A673 (cell line): Measurements from ENCODE around the gene GAB2. TPM values are rescaled to one million over a fixed set of nuclear protein-coding genes. Genes with fewer than 3 reads are reported as not detected.

Source experiments
- BruUV-seq: library from RNA; stranded (reverse); fragments of 400-500 nt; replicated peaks from 2 replicates; lab custom pipeline; 2021; lab: Mats Ljungman, UMichigan
- CTCF ChIA-PET: fragments of 300-600 bp; sonication (Branson Sonifier 250); formaldehyde crosslinking; loops from one replicate; lab custom pipeline; 2022; ENCODE audit warnings: antibody characterized with exemption; lab: Charles Lee
- POLR2A ChIA-PET: fragments of 300-600 bp; sonication (Branson Sonifier 250); formaldehyde crosslinking; loops from one replicate; lab custom pipeline; 2022; ENCODE audit warnings: antibody characterized with exemption; ENCODE audit not compliant: low non-redundant PET; lab: Charles Lee
- DNase-seq: peaks from one replicate; pipeline ENCODE4 v3.0.0-alpha.2; 2015; ENCODE audit warnings: low spot score
- H3K27ac ChIP-seq: fragments of 200-600 bp; sonication (generic); 2 replicates; pipeline ENCODE4 v1.5.1; 2016; ENCODE audit warnings: mixed run types, low read depth, mild to moderate bottlenecking, mixed read lengths, antibody characterized with exemption, low read length; ENCODE audit not compliant: poor library complexity, severe bottlenecking
- H3K27me3 ChIP-seq: fragments of 200-600 bp; sonication (generic); replicated peaks from 2 replicates; pipeline ENCODE4 v1.6.1; 2017; ENCODE audit warnings: mixed run types, low read depth, mild to moderate bottlenecking, mixed read lengths, antibody characterized with exemption, low read length; ENCODE audit not compliant: insufficient read depth, poor library complexity
- H3K36me3 ChIP-seq: fragments of 200-600 bp; sonication (generic); 2 replicates; pipeline ENCODE4 v1.6.1; 2016; ENCODE audit warnings: mixed run types, mild to moderate bottlenecking, mixed read lengths, antibody characterized with exemption, low read length; ENCODE audit not compliant: insufficient read depth, poor library complexity, severe bottlenecking
- H3K4me1 ChIP-seq: fragments of 200-600 bp; sonication (generic); 2 replicates; pipeline ENCODE4 v1.6.1; 2017; ENCODE audit warnings: mixed run types, mild to moderate bottlenecking, mixed read lengths, antibody characterized with exemption, low read length; ENCODE audit not compliant: insufficient read depth, poor library complexity, severe bottlenecking
- H3K4me3 ChIP-seq: fragments of 200-600 bp; sonication (generic); 2 replicates; pipeline ENCODE4 v1.5.1; 2016; ENCODE audit warnings: low read depth, mixed run types, mild to moderate bottlenecking, mixed read lengths, low read length; ENCODE audit not compliant: poor library complexity, severe bottlenecking
- H3K9me3 ChIP-seq: fragments of 200-600 bp; sonication (generic); 2 replicates; pipeline ENCODE4 v1.6.1; 2016; ENCODE audit warnings: mixed run types, low read depth, mild to moderate bottlenecking, mixed read lengths, antibody characterized with exemption, low read length; ENCODE audit not compliant: poor library complexity, severe bottlenecking
- EZH2 ChIP-seq: fragments of 200-600 bp; sonication (generic); IDR thresholded peaks from 2 replicates; pipeline ENCODE4 v1.6.1; 2017; ENCODE audit warnings: borderline replicate concordance, low read depth, mild to moderate bottlenecking, mixed read lengths, antibody characterized with exemption, low read length; ENCODE audit not compliant: poor library complexity, severe bottlenecking
- intact Hi-C: fragments of 100-400 bp; cut with micrococcal nuclease; formaldehyde crosslinking; loops from one replicate; pipeline ENCODE4 v1.10.0; 2022; ENCODE audit not compliant: unreplicated experiment
- total RNA-seq: library from RNA; stranded (reverse); gene quantifications from 2 replicates; pipeline ENCODE4 v1.2.3, GENCODE V29; 2021
- TF ChIP-seq, protein P1 (sequence below): fragments of 300-800, 200-600 bp; sonication (generic); conservative IDR thresholded peaks from 2 replicates; pipeline ENCODE4 v1.5.1; 2017; ENCODE audit warnings: low read depth, mild to moderate bottlenecking, antibody characterized with exemption, low read length, moderate library complexity, mixed read lengths

GAB2 gene
- total RNA-seq, 1 experiment from 2014 or later, result 21.5 TPM

DNA sequence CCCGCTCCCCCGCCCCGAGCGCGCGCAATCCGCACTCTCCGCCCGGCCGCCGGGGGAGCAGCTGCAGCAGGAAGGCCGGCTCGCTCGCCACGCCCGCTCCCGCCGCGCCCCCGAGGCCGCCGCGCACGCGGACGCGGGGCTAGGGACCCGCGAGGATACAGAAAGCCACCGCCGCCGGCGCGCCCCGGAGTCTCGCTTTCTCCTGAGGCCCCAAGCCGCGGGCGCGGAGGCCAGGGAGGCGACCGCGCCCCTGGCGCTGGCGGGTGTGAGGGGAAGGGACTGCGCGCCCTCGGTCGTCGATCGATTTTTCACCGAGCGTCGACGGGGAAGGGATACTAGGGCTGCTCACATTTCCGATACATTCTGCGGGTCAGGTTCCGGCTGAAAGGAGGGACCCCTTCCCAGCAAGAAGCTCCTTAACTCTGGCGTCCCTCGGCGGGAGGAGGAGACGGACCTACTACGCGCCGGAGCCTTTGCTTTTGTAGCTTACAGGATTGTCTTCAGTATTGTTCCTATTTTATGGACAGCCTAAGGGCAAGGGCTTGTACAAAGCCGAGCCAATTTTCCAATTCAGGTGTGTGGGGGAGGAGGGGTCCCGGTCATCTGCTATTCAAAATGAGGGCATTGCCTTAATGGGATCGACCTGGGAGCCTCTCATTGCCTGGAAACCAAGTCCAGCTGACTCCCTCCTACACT, 416 bp upstream of the GAB2 start:
- Histone ChIP-seq H3K27me3 (no peaks in the 10 kb centered on the region), H3K36me3 (no peaks in the 10 kb centered on the region), H3K4me3 (peak overlapping the region; percentile 75), H3K9me3 (no peaks in the 10 kb centered on the region), H3K4me1 (peaks cover 52% of the 10 kb centered on the region), H3K27ac (peak overlapping the region; percentile 74)
- TF ChIP-seq, protein P1, sequence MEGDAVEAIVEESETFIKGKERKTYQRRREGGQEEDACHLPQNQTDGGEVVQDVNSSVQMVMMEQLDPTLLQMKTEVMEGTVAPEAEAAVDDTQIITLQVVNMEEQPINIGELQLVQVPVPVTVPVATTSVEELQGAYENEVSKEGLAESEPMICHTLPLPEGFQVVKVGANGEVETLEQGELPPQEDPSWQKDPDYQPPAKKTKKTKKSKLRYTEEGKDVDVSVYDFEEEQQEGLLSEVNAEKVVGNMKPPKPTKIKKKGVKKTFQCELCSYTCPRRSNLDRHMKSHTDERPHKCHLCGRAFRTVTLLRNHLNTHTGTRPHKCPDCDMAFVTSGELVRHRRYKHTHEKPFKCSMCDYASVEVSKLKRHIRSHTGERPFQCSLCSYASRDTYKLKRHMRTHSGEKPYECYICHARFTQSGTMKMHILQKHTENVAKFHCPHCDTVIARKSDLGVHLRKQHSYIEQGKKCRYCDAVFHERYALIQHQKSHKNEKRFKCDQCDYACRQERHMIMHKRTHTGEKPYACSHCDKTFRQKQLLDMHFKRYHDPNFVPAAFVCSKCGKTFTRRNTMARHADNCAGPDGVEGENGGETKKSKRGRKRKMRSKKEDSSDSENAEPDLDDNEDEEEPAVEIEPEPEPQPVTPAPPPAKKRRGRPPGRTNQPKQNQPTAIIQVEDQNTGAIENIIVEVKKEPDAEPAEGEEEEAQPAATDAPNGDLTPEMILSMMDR, result no peak
- no peak for TF ChIP-seq EZH2
- ChIA-PET CTCF (interaction anchor here (1.2 kb wide), 1 partner anchor 146 kb away, joined by 5 read pairs; no protein-coding TSS in a partner anchor), POLR2A (no interaction called here)
- DNase-seq, result peak; percentile 94
- intact Hi-C loops, result loop anchor here (1.0 to 10.0 kb wide), 2 partner anchors 63 to 146 kb away; no protein-coding TSS in a partner anchor
- TSS peak; percentile 75 for BruUV-seq

DNA sequence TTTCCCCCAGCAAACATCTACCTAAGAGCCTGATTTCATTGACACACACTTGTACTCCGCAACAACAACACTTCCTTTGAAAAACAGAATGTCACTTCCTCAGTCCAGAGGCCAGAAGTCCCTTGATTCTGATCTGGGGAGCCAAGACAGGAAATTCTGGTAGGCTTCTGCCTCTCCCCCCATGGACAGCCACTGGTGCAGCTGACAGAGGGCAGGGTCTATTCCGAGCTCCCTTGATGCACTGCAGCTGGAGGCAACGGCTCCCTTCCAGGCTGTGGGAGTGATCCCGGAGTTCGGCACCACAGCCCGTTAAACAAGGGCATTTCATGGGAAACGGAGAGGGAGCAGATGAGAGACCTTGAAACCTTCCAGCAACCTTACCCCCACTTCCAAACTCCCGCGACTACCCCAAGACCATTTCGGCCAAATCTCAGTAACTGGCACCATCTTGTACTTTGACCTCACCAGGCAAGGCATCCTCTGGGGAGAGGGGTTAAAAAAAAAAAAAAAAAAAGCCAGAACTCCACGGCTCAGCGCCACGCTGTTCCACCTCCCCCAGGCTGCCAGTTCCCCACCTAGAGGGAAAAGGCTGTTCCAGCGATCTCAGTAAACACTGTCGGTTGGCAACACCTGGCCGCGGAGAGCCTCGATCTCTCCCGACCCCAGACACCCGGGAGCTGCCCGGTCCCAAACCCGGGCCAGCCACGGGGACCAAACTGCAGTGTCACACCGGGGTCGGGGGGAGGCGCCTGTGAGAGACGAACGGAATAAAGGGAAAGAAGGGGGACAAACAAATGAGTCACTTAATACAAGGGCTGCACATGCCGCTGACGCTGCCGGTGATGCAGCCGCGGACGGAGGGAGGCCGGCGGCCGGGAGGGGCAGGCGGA, 1.1 kb downstream of the GAB2 start:
- peaks cover 49% of the 10 kb centered on the region for H3K4me1 ChIP-seq
- no peaks in the 10 kb centered on the region for H3K9me3 ChIP-seq
- BruUV-seq, result TSS peak; percentile 53
- H3K4me3 ChIP-seq, result peak overlapping the region; percentile 75
- no peaks in the 10 kb centered on the region for H3K36me3 ChIP-seq
- peak; percentile 96 for DNase-seq
- no peaks in the 10 kb centered on the region for H3K27me3 ChIP-seq
- TF ChIP-seq EZH2, result no peak
- TF ChIP-seq, protein P1, result peak; percentile 80
- ChIA-PET CTCF (interaction anchor here (0.6 to 1.8 kb wide), 5 partner anchors 148 to 1984 kb away, joined by 3 to 9 read pairs (median 5); no protein-coding TSS in a partner anchor), POLR2A (no interaction called here)
- H3K27ac ChIP-seq, result peak overlapping the region; percentile 54
- intact Hi-C loops, result loop anchor here (1.0 to 10.0 kb wide), 2 partner anchors 62 to 148 kb away; no protein-coding TSS in a partner anchor

DNA sequence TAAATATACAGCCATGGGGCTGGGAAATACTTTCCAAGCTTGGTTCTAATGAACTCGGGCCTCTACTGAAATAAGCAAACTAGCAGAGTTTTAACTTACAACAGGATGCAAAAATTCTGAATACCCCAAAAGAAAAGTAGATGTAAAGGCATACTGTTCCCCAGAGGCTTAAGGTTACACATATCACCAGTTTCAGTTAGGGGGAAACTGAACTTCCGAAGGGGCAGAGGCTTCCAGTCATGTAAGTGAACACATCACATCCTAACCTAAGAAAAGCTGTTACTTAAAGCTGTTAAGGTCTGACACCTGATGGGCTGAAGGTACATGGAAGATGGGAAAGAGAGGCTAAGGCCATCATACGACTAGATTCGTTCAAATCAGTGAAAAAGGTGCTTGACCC, 2.3 kb downstream of the GAB2 start:
- Histone ChIP-seq H3K4me3 (no peak overlapping the region), H3K9me3 (peaks cover 5% of the 10 kb centered on the region), H3K36me3 (no peaks in the 10 kb centered on the region), H3K27ac (no peak overlapping the region), H3K27me3 (no peaks in the 10 kb centered on the region), H3K4me1 (peaks cover 40% of the 10 kb centered on the region)
- POLR2A ChIA-PET, result no interaction called here
- no TSS peak for BruUV-seq
- intact Hi-C loops, result loop anchor here (10.0 kb wide), 1 partner anchor 61 kb away; no protein-coding TSS in a partner anchor
- CTCF ChIA-PET, result interaction anchor here (0.7 kb wide), 1 partner anchor 149 kb away, joined by 3 read pairs; no protein-coding TSS in a partner anchor
- DNase-seq, result no peak
- TF ChIP-seq, protein P1, result no peak
